Skin epidermis (tissue), 12 donors: ENCODE measurements around the gene MTCL1.

ENCODE experiments used
- H3K27ac ChIP-seq, 21 experiments: fragments of 200-600 bp; sonication (generic) in 11 of 21; one replicate each; pipeline ENCODE4 v1.5.0; 2020; ENCODE audit warnings: mild to moderate bottlenecking in 3 of 21, inconsistent platforms in 2 of 21, moderate library complexity in 2 of 21
- H3K4me3 ChIP-seq, 7 experiments: fragments of 200-600 bp; sonication (generic) in 2 of 7; one replicate each; pipeline ENCODE4 v1.5.0; 2020; ENCODE audit warnings: inconsistent platforms in 2 of 7, mild to moderate bottlenecking in 2 of 7, moderate library complexity in 1 of 7

MTCL1 gene

DNA sequence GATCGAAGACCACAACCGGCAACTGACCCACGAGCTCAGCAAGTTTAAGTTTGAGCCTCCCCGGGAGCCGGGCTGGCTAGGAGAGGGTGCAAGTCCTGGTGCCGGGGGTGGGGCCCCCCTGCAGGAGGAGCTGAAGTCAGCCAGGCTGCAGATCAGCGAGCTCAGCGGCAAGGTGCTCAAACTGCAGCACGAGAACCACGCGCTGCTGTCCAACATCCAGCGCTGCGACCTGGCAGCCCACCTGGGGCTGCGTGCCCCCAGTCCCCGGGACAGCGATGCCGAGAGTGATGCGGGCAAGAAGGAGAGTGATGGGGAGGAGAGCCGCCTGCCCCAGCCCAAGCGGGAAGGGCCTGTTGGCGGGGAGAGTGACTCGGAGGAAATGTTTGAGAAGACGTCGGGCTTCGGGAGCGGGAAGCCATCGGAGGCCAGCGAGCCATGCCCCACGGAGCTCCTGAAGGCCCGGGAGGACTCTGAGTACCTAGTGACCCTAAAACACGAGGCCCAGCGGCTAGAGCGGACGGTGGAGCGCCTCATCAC is 78.7 kb downstream of the MTCL1 start:
- no peak overlapping the region for H3K4me3 ChIP-seq
- no peak overlapping the region for H3K27ac ChIP-seq

DNA sequence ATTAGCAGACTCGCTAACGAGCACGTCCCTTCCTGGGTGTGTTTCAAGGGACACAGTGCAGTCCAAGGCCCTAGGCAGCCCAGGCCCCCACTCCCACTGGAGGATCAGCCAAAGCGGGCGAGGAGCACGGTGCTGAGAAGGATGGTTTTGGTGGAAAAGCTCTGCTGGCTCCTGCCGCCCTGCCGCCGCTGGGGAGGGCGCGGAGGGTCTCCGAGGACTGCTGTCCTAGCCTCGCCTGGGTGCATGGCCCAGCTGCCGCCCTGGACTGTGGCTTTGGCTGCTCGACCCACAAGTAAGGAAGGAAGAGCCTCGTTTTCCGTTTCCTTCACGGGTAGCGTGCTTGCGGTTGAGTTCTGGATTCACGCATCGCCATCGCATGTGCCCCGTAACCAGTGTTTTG is 79.9 kb downstream of the MTCL1 start:
- Histone ChIP-seq H3K4me3 (no peak overlapping the region), H3K27ac (no peak overlapping the region)

DNA sequence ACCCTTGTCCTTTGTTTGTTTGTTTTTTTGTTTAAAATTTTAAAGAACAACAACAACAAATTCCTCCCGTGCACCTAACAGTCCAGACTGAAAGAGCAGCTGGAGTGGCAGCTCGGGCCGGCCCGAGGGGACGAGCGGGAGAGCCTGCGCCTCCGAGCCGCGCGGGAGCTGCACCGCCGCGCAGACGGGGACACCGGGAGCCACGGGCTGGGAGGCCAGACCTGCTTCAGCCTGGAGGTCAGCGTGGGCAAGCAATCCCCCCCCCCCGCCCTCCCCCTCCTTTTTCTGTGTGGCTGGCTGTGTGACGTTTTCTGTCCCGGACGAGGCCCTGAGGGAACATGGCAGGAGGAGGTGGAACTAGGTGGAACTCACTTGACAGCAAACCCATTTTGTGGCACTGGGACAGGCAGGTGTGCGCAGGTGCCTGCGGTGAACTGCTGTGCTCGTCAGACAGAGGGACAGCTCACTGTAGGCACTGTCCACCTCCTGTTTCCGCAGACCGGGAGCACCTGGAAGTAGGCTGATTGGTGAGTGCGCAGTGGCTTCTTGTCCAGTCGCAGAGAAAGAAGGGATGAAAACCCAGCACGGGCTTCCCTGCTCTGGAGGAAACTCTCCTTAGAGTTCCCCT is 80.6 kb downstream of the MTCL1 start:
- Histone ChIP-seq H3K27ac (peak overlapping the region in 4 of 21 experiments; percentile 7 to 40 (median 30)), H3K4me3 (no peak overlapping the region)

DNA sequence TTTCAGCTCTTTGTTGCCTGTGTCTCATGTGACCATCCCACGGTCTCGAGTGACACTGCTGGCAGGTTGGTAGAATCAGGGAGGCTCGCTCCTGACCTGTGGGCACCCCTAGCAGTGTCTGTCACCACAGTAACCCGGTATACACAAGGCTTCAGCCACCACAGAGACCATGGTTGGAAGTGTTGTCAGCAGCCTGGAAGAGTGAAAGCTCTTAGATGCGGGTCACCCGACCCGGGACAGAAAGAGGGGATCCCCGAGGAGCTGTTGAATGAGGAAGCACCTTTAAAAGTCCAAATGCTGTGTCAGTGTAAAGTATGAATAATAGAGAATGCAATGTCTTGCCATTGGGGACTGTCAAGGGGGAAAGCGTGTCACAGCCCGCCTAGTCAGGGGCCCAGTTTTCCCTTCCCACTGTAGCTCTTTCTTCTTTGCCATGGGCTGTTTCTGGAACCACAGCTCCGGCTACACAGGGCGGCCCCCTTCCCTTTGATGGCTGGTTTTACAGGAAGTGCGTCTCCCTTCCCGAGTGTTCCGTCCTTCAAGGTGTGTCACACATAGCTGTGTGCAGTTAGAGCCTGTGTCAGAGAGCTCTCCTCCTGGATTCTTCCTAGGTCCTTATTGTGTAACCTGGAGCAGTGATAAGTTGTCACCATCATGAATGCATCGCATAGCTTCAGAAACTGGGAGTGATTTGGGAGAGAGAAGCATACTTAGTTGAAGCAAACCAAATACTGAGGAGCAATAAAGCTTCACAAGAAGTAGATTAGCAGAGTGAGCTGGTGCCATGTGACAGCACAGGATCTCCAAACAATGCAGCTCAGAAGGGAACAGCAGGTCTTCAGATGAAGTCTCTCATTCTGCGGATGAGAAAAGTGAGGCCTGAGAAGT is 81.4 kb downstream of the MTCL1 start:
- peak overlapping the region in 6 of 21 experiments; percentile 7 to 51 (median 32) for H3K27ac ChIP-seq
- H3K4me3 ChIP-seq, result no peak overlapping the region

DNA sequence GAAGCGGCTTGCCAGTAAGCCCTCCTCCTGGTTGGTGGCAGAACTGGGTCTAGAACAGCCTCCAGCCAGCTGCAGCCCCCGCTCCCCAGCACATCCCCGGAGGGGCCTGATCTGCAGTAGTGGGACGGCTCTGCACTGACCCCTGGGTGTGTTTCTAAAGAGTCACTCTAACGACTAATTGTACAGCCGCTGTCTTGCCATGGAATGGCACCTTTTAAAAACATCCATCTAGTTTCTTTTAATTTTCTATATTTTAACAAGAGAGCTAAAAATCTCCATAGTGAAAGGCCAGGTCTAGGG is 82.0 kb downstream of the MTCL1 start:
- no peak overlapping the region for H3K4me3 ChIP-seq
- no peak overlapping the region for H3K27ac ChIP-seq

DNA sequence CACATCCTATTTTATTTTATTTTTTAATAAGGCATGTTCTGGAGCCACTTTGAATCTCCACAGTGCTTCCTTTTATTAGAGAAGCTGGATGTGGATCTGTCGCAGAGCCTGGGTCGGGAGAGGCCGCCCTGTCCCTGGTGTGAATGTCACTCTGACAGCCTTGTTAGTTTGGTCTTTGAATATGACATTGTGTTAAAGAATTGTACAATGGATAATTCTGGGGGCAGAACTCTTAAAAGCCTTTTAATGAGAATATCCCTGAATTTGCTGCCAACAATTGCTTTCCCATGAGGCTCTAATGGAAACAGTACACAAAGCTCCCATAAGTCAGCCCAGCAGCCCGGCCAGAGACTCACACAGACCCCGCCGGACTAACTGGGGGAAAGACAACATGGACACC is 82.4 kb downstream of the MTCL1 start:
- no peak overlapping the region for H3K4me3 ChIP-seq
- H3K27ac ChIP-seq, result no peak overlapping the region

DNA sequence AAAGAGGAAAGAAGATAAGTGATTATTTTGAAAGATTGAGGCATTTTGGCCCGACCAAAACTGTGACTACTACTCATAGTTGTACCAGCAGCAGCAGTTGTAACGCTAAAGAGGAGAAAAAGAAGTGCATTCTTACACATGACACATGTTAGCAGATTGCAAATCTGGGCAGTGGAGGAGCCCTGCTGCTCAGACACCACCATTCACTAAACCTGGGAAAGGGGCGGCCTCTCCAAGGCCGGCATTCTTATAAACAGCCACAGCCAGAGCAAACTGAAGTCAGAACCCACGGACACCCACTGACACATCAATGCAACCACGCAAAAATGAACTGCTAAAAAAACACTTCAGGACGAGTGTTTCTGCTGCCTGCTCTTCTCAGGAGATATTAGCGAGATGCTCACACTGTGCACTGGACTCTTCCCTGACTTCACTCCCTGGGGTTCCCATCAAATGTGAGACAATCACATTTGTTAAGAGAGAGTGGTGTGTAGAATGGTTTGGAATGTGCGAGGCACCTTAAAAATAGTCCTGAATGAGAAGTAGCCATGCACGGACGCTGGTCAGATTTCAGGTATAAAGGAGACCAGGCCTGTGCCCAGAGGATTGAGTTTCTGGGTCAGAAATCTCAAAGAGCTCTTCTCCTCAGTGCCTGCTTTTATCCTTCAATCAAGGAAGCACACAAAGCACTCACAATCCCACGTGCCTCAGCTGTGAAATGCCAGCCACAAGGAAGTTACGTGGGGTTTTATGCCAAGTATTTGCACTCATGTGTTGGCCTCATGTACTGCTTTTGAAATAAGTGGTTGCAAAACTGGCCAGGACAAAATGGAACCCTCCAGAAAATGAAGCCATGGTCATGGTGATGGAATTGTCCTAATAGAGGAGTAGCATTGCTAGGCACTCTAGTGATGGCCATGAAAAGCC is 83.4 kb downstream of the MTCL1 start:
- Histone ChIP-seq H3K4me3 (no peak overlapping the region), H3K27ac (no peak overlapping the region)

DNA sequence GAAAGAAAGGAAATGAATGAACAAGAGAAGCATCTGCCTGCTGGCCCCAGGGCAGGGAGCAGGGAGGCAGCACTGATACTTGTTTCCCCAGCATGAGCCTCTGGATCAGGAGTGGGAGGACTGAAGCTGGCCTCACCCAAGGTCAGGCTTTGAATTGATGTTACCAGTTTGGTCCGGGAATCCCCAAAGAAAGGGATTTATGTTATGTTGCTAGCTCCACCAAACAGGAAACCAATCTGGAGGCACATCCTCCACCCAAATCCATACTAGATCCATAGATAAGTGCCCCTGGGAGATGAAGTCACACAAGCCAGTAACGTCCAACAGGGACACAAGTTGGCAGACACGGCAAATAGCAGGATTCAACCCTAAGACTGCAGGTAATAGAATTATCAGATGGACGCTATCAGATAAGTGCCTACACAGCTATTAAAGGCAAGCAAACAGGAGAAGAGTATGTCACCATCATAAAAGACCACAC is 85.9 kb downstream of the MTCL1 start:
- H3K4me3 ChIP-seq, result no peak overlapping the region
- H3K27ac ChIP-seq, result no peak overlapping the region

DNA sequence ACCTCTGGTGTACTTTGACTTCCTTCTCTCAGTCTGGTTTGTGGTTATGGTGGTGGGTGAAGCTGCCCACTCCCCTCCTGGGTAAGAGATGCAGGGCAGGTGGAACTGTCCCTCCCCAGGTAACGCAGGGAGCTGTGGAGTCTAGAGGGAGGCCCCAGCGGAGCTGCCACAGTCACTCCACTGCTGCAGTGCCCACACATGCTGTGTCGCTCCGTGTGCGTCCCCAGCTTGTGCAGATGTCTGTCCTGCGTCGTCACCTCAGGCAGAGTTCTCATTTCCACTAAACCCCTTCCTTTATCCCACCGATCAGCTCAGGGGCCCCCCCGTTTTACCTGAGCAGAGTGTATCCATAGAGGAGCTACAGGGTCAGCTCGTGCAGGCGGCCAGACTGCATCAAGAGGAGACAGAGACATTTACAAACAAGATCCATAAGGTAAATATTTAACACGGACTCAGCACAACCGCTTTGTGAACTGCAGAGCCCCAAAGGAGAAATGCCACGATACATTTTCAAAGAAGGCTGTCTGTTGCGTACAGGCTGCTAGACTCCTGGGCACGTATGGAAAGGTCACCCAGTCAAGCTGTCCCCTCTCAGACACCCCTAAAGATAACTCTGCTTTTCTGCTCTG is 87.4 kb downstream of the MTCL1 start:
- no peak overlapping the region for H3K27ac ChIP-seq

DNA sequence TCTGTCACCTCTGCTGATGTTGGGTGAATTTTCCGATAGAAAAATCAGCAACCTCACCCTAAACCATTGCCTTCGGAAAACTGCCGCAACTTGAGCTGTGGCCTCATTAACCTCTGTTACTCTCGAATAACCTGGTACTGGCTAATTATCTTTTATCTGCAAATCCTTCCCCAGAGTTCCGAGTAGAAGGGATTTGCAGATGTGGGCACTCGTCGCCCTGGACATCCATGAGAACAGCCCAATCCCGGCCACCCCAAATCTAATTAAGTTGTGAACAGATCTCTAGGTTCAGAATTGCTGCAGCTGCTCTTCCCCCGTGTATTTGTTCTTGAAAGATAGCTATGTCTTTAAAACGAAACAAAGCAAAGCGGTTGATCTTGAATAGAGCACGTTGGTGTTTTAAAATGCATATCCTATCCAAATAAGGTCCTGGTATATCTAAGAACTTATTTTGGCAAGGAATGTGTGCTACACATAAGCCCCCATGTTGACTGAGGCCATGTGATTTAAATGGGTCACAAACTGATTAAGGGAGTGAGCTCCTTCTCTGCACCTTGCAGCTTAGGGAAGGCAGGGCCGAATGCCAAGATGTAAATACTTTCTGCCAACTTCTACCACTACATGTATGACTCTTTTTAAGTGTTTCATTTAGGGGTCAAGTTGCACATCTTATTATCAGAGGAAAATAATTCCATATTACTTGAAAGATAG is 88.2 kb downstream of the MTCL1 start:
- H3K27ac ChIP-seq, result peak overlapping the region in 1 of 21 experiments; percentile 54
- no peak overlapping the region for H3K4me3 ChIP-seq

More for the DNA sequence above, 87.4 kb downstream of the MTCL1 start:
- H3K4me3 ChIP-seq, result no peak overlapping the region

DNA sequence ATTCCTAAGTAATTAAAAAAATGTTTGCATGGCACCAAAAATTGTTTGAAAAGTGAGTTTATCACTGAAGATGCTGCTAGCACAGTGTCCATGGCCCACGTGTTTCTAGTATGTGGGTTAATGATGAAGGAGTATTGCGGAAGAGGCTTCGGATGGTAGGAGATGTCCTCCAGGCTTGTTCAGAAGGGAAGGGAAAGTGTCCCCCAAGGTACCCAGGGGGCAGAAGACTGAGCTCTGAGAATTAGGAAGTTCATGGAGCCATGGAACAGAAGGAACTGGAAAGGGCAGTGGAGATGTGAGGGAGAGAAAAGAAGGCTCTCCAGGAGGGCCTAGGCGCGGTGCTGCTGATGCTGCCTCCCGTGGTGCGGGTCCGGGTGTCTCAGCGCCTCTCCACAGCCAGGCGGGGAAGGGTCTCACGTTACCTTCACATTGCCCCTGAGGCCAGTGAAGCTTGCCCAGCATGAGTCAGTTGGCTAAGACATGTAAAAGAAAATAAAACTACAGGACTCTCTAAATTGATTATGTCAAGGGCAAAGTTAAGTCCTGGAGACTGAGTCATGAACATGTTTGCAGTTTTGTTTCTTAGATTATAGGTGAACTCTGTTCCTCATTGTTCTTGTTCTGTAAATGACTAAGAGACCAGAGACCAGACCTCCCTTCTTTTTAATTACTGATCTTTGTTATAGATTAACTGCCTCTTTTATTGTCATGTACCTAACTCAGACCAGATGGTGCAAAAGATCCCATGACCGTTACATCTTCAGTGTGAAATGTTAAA is 89.0 kb downstream of the MTCL1 start:
- peak overlapping the region in 2 of 21 experiments; percentile 54 to 68 for H3K27ac ChIP-seq
- H3K4me3 ChIP-seq, result no peak overlapping the region

DNA sequence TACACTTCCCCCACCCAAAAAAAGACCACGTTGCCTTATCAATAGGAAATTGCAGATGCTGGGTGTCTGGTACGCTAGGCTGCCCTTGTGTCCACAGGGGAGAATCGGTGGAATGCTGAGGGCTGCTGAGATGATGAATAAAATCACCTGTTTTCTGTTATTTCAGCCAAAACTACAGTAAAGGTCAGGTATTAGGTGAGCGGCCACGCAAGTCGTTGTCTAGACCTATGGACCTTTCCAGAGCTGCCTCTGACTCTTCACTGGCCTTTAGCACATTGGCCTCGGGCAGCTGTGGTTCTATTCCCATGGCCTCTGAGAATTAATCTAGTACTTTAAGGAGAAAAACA is 89.6 kb downstream of the MTCL1 start:
- no peak overlapping the region for H3K4me3 ChIP-seq
- H3K27ac ChIP-seq, result peak overlapping the region in 2 of 21 experiments; percentile 26 to 36

DNA sequence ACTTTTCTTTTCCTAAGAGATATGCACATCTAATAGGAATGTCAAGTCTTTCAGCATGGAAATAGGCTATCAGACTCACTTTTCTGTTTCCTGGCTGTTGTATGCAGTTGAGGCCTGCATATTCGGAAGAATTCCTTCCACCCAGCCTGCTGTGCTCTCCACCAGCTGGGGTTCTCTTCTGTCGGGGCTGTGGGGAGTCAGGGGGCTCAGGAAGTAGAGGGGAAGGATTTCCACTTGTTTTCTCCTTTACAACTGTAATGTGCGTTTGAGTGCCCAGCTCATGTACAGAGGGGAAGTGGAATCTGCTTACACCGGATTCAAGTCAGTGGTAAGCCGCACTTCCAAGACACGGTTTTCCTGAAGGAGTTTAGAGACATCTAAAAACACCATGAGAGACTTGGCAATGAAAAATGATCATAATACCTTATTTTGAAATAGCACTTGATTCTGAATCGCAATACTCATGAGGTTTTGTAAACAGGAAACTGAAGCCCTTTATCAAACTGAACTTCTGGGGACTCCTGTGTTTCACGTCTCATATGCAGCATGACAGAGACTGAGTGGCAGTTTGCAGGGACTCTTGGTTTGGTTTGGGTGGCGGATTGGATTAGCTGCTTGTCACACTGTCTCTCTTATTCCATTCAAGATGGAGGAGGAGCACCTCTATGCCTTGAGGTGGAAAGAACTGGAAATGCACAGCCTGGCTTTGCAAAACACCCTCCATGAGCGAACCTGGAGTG is 90.4 kb downstream of the MTCL1 start:
- peak overlapping the region in 1 of 21 experiments; percentile 26 for H3K27ac ChIP-seq

DNA sequence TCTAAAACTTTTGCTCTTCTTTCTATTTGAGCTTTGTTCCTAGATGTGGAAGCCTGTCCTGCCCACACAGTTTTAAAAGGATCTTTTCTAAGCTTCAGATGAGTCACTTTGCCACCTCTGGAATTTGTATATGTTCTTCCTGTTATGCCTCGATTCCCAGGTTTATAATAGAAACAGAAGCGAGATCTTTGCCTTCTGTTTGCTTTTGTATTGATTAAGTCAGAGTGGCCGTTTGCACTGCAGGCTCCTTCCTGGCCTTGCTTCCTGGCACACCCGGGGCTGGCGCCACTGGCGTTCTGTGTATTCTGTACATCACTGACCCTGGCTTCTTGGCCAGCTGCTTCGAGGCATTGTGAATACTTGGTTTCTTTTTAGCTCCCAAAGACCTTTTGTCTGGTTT is 91.8 kb downstream of the MTCL1 start:
- H3K27ac ChIP-seq, result peak overlapping the region in 1 of 21 experiments; percentile 4
- no peak overlapping the region for H3K4me3 ChIP-seq

More for the DNA sequence above, 90.4 kb downstream of the MTCL1 start:
- no peak overlapping the region for H3K4me3 ChIP-seq

DNA sequence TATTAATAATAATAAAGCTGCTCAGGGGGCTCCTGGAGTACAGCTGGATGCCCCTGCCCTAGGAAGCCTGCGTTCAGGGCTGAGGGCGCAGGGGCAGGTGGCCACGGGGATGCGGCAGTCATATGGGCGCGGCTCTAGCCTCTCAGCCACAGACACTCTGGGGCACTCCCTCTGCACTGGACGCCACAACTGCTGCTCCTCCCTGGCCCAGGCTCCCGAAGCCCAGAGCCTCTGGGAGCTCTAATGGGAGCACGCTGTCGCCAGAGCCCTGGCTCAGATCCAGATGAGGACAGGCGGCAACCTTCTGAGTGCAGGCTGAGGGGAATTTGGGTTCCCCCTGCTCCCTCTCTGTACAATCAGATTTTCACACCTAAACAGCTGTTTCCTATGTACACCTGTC is 93.6 kb downstream of the MTCL1 start:
- H3K4me3 ChIP-seq, result no peak overlapping the region
- H3K27ac ChIP-seq, result peak overlapping the region in 9 of 21 experiments; percentile 7 to 82 (median 41)

DNA sequence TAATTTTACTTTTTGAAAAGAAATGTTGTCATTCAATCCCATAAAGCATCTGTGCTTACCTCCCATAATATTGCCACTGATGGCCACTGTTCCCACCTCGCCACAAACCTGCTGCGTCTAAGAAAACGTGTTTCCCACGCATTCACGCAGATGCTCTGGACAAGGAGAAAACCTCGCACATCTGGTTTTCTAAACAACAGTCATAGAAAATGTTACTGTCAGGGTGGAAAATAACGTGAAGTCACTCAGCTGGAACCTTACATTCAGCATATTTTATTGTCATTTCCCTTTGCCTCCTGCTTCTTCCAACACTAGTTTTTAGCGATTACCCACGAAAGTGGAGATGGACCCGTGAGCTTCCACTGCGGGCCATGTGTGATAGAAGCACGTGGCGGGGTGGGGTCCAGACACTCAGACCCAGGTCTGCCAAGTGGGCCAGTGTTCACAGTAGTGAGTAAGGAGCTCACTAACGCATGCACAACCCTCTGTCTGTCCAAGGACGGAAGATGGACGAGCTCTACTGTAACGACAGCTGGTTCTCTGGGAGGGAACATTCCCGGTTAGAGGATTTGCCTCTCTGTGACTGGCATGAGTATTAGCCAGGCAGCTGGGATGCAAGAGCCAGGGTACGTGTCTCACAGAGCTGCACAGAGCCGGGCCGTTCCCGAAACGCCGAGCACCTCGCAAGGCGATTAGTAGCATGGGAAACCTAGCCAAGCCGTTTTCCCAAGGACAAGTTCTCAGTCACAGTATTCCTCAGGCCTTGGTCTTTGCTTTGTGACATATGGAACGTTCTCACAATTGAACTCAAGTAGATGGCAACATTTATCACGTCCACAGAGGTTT is 94.5 kb downstream of the MTCL1 start:
- no peak overlapping the region for H3K4me3 ChIP-seq

More for the DNA sequence above, 94.5 kb downstream of the MTCL1 start:
- H3K27ac ChIP-seq, result peak overlapping the region in 15 of 21 experiments; percentile 2 to 82 (median 41)
